Measurements from ENCODE around the gene DLG2.

DLG2 gene

GRCh38 chr11:83697518-83697917 lies 1929.6 kb downstream of the DLG2 start:
- H3K4me3 ChIP-seq (ENCODE audit: low read length) = no peak overlapping the region
- no peak for DNase-seq (ENCODE audit: low read depth)
- no peak for TF ChIP-seq CTCF (conservative IDR thresholded peaks at IDR 0.05; ENCODE audit: low read depth, low read length)

- TF ChIP-seq CTCF (conservative IDR thresholded peaks at IDR 0.05; ENCODE audit: low read depth, low read length) = no peak
- DNase-seq (ENCODE audit: low read depth) = no peak
- no peak overlapping the region for H3K4me3 ChIP-seq (ENCODE audit: low read length)
Observed at GRCh38 chr11:83695046-83695445, 1932.1 kb downstream of the DLG2 start.

GRCh38 chr11:83694191-83694910 lies 1932.8 kb downstream of the DLG2 start:
- no peak overlapping the region for H3K4me3 ChIP-seq (ENCODE audit: low read length)
- TF ChIP-seq CTCF (conservative IDR thresholded peaks at IDR 0.05; ENCODE audit: low read depth, low read length) = no peak
- no peak for DNase-seq (ENCODE audit: low read depth)

- H3K4me3 ChIP-seq (ENCODE audit: low read length) = no peak overlapping the region
- DNase-seq (ENCODE audit: low read depth) = no peak
- no peak for TF ChIP-seq CTCF (conservative IDR thresholded peaks at IDR 0.05; ENCODE audit: low read depth, low read length)
Observed at GRCh38 chr11:83693306-83693992, 1933.7 kb downstream of the DLG2 start.

GRCh38 chr11:83692675-83693074 lies 1934.5 kb downstream of the DLG2 start:
- DNase-seq (ENCODE audit: low read depth) = no peak
- no peak for TF ChIP-seq CTCF (conservative IDR thresholded peaks at IDR 0.05; ENCODE audit: low read depth, low read length)
- no peak overlapping the region for H3K4me3 ChIP-seq (ENCODE audit: low read length)

- no peak for TF ChIP-seq CTCF (conservative IDR thresholded peaks at IDR 0.05; ENCODE audit: low read depth, low read length)
- DNase-seq (ENCODE audit: low read depth) = peak; percentile 64
- no peak overlapping the region for H3K4me3 ChIP-seq (ENCODE audit: low read length)
Observed at GRCh38 chr11:83691451-83691950, 1935.6 kb downstream of the DLG2 start.
